Measurements from ENCODE around the gene KCNG4. TPM values are rescaled to one million over a fixed set of nuclear protein-coding genes. Genes with fewer than 3 reads are reported as not detected.

The KCNG4 gene
- total and polyA plus RNA-seq, 2 experiments from 2014 or later: 0.07 TPM; not detected in 1

DNA sequence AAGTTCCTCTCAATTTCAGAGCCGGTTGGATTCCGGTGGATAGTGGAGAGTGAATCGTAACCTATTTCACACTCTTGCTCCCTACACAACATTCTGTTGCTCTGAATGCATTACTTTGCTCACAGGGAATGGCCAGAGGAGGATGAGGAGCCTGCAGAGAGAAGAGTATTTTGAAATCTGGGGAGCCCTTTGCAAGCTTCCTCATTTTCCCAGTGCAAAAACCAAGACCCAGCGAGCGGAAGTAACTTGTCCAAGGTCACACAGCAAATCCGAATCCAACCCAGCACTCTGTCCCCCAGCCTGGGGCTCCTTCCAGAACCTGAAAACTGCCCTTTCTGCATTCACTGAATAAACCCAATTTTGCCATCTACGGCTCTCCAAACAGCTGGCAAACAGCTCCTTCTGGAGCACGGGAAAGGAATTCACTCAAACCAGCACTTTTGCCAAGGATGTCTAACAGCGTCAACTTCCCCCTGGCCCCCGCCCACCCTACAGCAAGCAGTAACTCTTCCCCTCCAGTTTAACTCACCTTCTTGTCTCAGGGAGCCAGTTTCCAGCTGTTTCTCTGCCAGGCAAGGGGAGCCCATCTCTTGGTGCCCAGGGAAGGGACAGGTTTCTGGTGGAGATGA lies 557 bp downstream of the KCNG4 start:
- H3F3A ChIP-seq (replicated peaks; ENCODE audit: low read depth): no peaks in the 10 kb centered on the region
- H3K36me3 ChIP-seq (ENCODE audit: insufficient read depth): no peaks in the 10 kb centered on the region
- H3K4me3 ChIP-seq: no peak overlapping the region
- no peak overlapping the region for H3K4me2 ChIP-seq
- no peaks in the 10 kb centered on the region for H3K4me1 Mint-ChIP-seq
- H3K27me3 Mint-ChIP-seq (ENCODE audit: insufficient read depth, low read depth, poor library complexity): peaks cover 2% of the 10 kb centered on the region
- no peak overlapping the region for H3K27ac Mint-ChIP-seq
- no peaks in the 10 kb centered on the region for H3K36me3 Mint-ChIP-seq (ENCODE audit: low read depth)
- DNase-seq (ENCODE audit: low spot score): no peak
- H2AFZ ChIP-seq: peak overlapping the region; percentile 76; the same call in 1 of the 2 replicates
- H3K9me3 Mint-ChIP-seq: peaks cover 9% of the 10 kb centered on the region
- H3K27me3 ChIP-seq (ENCODE audit: insufficient read depth): no peaks in the 10 kb centered on the region
- ATAC-seq: peak; percentile 57; the same call in 2 of the 3 replicates
- H3K79me2 ChIP-seq (replicated peaks; ENCODE audit: insufficient read depth): no peaks in the 10 kb centered on the region
- H3K4me3 Mint-ChIP-seq: no peak overlapping the region
- H4K20me1 ChIP-seq (replicated peaks; ENCODE audit: insufficient read depth): no peaks in the 10 kb centered on the region
- H3K4me1 ChIP-seq (ENCODE audit: insufficient read depth): no peaks in the 10 kb centered on the region
- TF ChIP-seq CTCF (conservative IDR thresholded peaks at IDR 0.05; ENCODE audit: low read depth in 2 of 2): peak in 1 of 2 experiments; percentile 19; a peak in 1 of 4 replicates
- no peak for TF ChIP-seq CREB1 (CRISPR knock-in tag; IDR thresholded peaks at IDR 0.05; ENCODE audit: low read depth)
- H3K27ac ChIP-seq (ENCODE audit: low read depth): no peak overlapping the region
- 0 out of 2 replicates have a peak, but pooled peaks cover 2% of the 10 kb centered on the region for H3K9me2 ChIP-seq (ENCODE audit: insufficient read depth)

DNA sequence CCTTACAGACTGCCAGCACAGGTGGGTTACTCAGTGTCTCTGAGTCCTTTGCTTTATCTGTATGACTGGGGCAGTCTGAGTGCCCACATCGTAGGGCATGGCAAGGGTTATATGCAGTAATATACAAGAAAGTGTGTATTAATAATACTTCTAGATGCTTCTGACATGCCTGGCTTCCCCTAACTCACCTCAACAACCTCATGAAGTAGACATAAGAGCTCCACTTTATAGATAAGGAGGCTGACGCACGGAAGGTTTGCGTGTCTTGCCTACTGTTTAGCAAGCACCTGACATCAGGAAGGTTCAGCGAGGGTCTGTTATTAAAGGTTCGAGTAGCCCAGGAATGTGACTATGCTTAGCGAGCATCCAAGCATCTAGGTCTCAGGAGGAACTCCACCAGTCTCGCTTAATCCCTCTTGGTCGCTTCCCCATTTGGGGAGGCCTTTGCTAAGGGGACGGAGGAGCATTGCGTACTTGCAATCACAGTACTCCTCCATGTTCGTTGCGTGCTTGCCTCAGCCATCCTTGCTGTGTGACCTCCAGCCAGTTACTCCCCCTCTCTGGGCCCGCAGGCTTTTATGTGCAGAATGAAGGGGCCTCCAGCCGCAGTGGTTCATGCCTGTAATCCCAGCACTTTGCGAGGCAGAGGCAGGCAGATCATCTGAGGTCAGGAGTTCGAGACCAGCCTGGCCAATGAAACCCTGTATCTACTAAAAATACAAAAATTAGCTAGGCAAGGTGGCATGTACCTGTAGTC lies 1.6 kb downstream of the KCNG4 start:
- Histone ChIP-seq H3K4me3 (no peak overlapping the region), H3K27ac (ENCODE audit: low read depth) (no peak overlapping the region), H3K36me3 (ENCODE audit: insufficient read depth) (no peaks in the 10 kb centered on the region), H3K9me2 (ENCODE audit: insufficient read depth) (no peaks in the 10 kb centered on the region), H3K4me2 (no peak overlapping the region), H3F3A (replicated peaks; ENCODE audit: low read depth) (no peaks in the 10 kb centered on the region), H4K20me1 (replicated peaks; ENCODE audit: insufficient read depth) (no peaks in the 10 kb centered on the region), H2AFZ (no peak overlapping the region), H3K4me1 (ENCODE audit: insufficient read depth) (no peaks in the 10 kb centered on the region), H3K27me3 (ENCODE audit: insufficient read depth) (no peaks in the 10 kb centered on the region), H3K79me2 (replicated peaks; ENCODE audit: insufficient read depth) (no peaks in the 10 kb centered on the region)
- Mint-ChIP-seq H3K4me1 (no peaks in the 10 kb centered on the region), H3K4me3 (no peak overlapping the region), H3K9me3 (no peaks in the 10 kb centered on the region), H3K27ac (no peak overlapping the region), H3K36me3 (ENCODE audit: low read depth) (no peaks in the 10 kb centered on the region), H3K27me3 (ENCODE audit: insufficient read depth, low read depth, poor library complexity) (peaks cover 2% of the 10 kb centered on the region)
- ATAC-seq: no peak
- DNase-seq (ENCODE audit: low spot score): no peak
- TF ChIP-seq EZH2phosphoT487 (IDR thresholded peaks at IDR 0.05; ENCODE audit: unreplicated experiment) (no peak), CREB1 (CRISPR knock-in tag; IDR thresholded peaks at IDR 0.05; ENCODE audit: low read depth) (no peak), ZNF114 (CRISPR knock-in tag; IDR thresholded peaks at IDR 0.05) (no peak), POLR2AphosphoS5 (IDR thresholded peaks at IDR 0.05; ENCODE audit: low read depth) (no peak), STAT1 (IDR thresholded peaks at IDR 0.05; ENCODE audit: unreplicated experiment) (no peak), JUNB (IDR thresholded peaks at IDR 0.05; ENCODE audit: unreplicated experiment) (no peak), NANOG (IDR thresholded peaks at IDR 0.05; ENCODE audit: borderline replicate concordance) (no peak), ZNF462 (CRISPR knock-in tag; IDR thresholded peaks at IDR 0.05) (no peak), CTCF (conservative IDR thresholded peaks at IDR 0.05; ENCODE audit: low read depth in 2 of 2) (no peak)

All from GM23338 (cell line).